ENCODE measurements around the gene PNPLA7. TPM values are rescaled to one million over a fixed set of nuclear protein-coding genes. Genes with fewer than 3 reads are reported as not detected.
"Not testable (repeated sequence)": the region's sequence is repeated elsewhere in the genome, so short reads cannot be mapped to it uniquely, and the experiment has no call there.

The PNPLA7 gene
- total RNA-seq, 1 donor from 2014 or later, result 0.04 TPM

- TF ChIP-seq CTCF (IDR thresholded peaks at IDR 0.05; ENCODE audit: insufficient read depth, low read length, poor library complexity, severe bottlenecking), result no peak
- Histone ChIP-seq H3K27me3 (ENCODE audit: control insufficient read depth, insufficient read depth, low read length) (peaks cover 2% of the 10 kb centered on the region), H3K4me3 (ENCODE audit: low read depth, low read length) (no peak overlapping the region), H3K36me3 (ENCODE audit: control insufficient read depth, insufficient read depth, low read length) (no peaks in the 10 kb centered on the region)
- no peak for DNase-seq (ENCODE audit: low read depth)
These were observed 9.7 kb downstream of the PNPLA7 start for GRCh38 chr9:137540536-137540935.

- no peak for TF ChIP-seq CTCF (IDR thresholded peaks at IDR 0.05; ENCODE audit: insufficient read depth, low read length, poor library complexity, severe bottlenecking)
- Histone ChIP-seq H3K4me3 (ENCODE audit: low read depth, low read length) (no peak overlapping the region), H3K36me3 (ENCODE audit: control insufficient read depth, insufficient read depth, low read length) (no peaks in the 10 kb centered on the region), H3K27me3 (ENCODE audit: control insufficient read depth, insufficient read depth, low read length) (peaks cover 2% of the 10 kb centered on the region)
- DNase-seq (ENCODE audit: low read depth), result no peak
These were observed 12.1 kb downstream of the PNPLA7 start for GRCh38 chr9:137538058-137538457.

GRCh38 chr9:137536594-137537131 is 13.5 kb downstream of the PNPLA7 start:
- not testable (repeated sequence) for DNase-seq (ENCODE audit: low read depth); H3K4me3 ChIP-seq (ENCODE audit: low read depth, low read length); H3K36me3 ChIP-seq (ENCODE audit: control insufficient read depth, insufficient read depth, low read length); H3K27me3 ChIP-seq (ENCODE audit: control insufficient read depth, insufficient read depth, low read length)

GRCh38 chr9:137535120-137535428 is 15.1 kb downstream of the PNPLA7 start:
- H3K36me3 ChIP-seq (ENCODE audit: control insufficient read depth, insufficient read depth, low read length), result no peaks in the 10 kb centered on the region
- no peak overlapping the region for H3K4me3 ChIP-seq (ENCODE audit: low read depth, low read length)
- no peak for TF ChIP-seq CTCF (IDR thresholded peaks at IDR 0.05; ENCODE audit: insufficient read depth, low read length, poor library complexity, severe bottlenecking)
- H3K27me3 ChIP-seq (ENCODE audit: control insufficient read depth, insufficient read depth, low read length), result no peaks in the 10 kb centered on the region
- DNase-seq (ENCODE audit: low read depth), result no peak

GRCh38 chr9:137534256-137535119 is 15.7 kb downstream of the PNPLA7 start:
- H3K36me3 ChIP-seq (ENCODE audit: control insufficient read depth, insufficient read depth, low read length), result no peaks in the 10 kb centered on the region
- no peaks in the 10 kb centered on the region for H3K27me3 ChIP-seq (ENCODE audit: control insufficient read depth, insufficient read depth, low read length)
- no peak overlapping the region for H3K4me3 ChIP-seq (ENCODE audit: low read depth, low read length)
- TF ChIP-seq CTCF (IDR thresholded peaks at IDR 0.05; ENCODE audit: insufficient read depth, low read length, poor library complexity, severe bottlenecking), result peak; percentile 75
- peak; percentile 26 for DNase-seq (ENCODE audit: low read depth)

GRCh38 chr9:137532891-137533468 is 17.2 kb downstream of the PNPLA7 start:
- H3K4me3 ChIP-seq (ENCODE audit: low read depth, low read length); H3K27me3 ChIP-seq (ENCODE audit: control insufficient read depth, insufficient read depth, low read length); H3K36me3 ChIP-seq (ENCODE audit: control insufficient read depth, insufficient read depth, low read length); DNase-seq (ENCODE audit: low read depth): not testable (repeated sequence)
